Stimulated activated CD8-positive, alpha-beta memory T cell treated with anti-CD3 and anti-CD28 coated beads, Interleukin-12 subunit alpha, Interleukin-12 subunit beta, amount 100 ng/mL, for 24 hours (primary cell): Measurements from ENCODE around the gene ZNF223.
A peak's percentile ranks its signal among the peaks of the same experiment; 100 is the strongest.

Experiments used
- DNase-seq: peaks from one replicate; pipeline ENCODE4 v3.0.0-alpha.2; 2020; ENCODE audit errors: extremely low read depth

Gene ZNF223

DNA sequence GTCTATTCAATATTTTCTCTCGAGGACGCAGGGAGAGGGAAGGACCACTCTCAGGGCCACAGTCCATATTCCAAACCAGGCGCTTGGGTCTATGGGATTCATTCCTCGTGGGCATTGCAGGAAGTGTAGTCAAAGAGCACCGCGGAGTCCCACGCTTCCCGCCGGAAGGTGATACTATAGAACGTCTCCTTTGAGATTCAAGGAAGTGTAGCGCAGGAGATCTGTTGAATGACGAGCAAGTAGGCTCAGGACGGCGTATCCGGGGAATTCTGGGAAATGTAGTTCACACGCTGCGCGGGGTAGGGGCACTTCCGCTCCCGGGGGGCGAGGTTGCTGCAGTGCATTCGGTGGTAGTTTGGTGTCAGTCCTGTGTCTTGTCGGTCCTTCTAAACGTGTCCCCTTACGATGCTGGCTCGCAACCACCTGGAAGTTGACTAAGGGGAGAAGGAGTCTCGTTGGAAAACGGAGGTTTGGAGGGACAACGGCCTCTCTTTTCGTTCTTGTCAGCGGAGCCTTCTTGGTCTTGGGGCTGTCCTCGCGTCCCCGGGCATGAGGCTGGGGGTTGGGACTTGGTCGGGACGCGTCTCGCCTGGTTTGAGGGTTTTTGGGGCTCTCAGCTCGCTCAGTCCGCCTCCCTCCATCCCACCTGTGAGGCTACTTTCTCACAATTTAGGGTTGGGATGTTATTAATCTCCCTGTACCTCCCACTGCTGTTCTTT lies 20.1 kb downstream of the ZNF223 start, which contains the start of gene ZNF284:
Gene ZNF284 (plus strand): TSS at position 336 of the 719 bp plus-strand sequence. CDS start 4,231 bp downstream, outside the sequence.
- peak; percentile 54 for DNase-seq

DNA sequence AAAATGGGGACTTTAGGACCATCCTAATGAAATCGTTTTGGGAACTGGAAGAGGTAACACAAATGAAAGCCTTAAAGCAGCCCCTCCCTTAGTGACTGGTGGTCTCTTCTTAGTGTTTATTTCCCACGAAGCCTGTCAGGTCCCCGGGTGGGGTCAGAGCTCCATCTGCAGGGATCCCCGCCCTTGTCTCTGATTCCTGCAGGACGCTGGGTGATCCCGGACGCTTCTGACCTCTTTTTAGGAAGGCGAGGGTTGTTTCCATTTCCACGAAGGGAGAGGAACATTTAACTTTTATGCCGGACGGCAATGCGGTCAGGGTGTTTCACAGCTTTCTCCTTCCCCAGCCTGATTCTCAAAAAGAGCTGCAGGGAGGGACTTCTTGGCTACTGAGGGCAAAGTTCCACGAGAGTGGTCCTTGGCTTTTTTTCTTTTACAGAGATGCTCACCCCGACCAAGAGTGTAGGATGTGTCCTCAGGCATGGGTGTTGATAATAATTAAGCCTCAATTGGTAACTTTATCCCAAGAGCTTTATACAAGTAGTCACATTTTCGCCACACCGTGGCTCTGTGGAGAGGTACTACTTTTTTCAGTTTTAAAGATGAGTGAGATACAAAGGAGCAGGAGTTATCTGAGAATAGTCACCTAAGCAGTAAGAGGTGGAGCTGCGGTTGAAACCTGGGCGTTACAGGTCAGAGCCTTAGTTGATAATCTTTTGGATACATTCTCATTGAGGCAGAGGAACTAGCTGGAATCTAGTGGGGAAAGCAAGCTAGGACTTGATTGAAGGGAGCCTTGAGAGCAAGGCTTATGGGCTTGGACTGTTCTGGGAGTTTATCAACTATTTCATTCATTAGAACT lies 20.9 kb downstream of the ZNF223 start:
- no peak for DNase-seq

DNA sequence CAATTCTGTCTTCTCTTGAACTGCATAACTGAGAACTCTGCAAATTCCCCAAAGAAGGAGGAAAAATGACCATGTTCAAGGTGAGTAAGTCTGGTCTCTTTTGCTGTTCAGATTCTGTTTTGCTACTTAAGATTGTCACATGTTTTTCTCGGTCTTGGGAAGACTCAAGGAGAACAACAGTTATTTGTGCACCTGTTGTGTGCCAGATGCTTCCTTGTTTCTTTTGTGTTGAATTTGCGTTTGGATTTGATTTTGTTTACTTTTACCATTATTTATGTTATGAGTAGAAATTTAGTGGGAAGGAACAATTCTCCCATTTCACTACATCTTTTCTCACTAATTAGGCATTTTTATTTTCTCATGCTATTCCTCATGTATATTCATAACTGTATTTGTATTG lies 24.5 kb downstream of the ZNF223 start:
- DNase-seq: no peak

DNA sequence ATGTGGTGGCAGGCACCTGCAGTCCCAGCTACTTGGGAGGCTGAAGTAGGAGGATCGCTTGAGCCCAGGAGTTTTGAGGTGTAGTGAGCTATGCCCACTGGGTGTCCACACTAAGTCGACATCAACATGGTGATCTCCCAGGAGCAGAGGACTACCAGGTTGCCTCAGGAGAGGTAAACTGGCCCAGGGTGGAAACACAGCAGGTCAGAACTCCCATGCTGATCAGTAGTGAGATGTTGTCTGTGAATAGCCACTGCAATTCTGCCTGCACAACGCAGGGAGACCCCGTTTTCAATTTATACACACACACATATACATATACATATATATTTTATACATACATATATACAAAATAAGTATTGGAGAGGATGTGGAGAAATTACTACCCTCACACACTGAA lies 40.3 kb downstream of the ZNF223 start:
- no peak for DNase-seq

DNA sequence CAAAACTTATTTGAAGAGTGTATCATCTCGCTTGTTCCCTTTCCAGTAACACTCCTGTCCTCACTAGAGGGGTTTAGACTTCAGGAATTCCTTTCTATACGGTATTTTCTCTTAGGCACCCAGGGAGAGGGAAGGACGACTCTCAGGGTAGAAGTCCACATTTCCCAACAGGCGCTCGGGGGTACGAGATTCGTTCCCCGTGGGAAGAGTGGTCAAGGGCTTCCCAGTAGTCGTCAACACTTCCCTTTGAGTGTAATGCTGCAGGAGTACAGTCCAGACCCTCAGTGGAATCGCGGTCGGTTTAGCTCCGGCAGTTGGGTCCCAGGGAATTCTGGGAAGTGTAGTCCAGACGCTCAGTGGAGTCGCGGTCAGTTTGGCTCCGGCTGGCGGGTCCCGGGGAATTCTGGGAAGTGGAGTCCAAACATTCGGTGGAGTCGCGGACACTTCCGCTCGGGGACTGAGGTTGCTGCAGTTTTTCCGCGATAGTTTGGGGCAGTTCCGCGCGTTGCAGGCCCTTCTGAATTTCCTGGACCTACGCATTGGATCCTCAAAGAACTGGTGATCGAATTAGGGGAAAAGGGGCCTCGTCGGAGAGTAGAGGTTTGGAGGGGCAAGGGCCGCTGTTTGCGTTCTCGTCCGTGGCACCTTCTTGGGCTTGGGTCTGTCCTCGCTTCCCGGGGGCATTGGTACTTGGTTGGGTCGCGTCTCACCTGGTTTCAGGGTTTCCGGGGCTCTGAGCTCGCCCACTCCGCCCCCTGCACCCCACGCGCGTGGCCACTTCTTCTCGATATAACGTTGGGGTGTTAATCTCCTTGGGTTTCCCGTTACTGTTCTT lies 42.3 kb downstream of the ZNF223 start, which contains the start of gene ZNF224:
Gene ZNF224 (plus strand): TSS at position 431 of the 835 bp plus-strand sequence. CDS start 3,513 bp downstream, outside the sequence.
- peak; percentile 71 for DNase-seq

DNA sequence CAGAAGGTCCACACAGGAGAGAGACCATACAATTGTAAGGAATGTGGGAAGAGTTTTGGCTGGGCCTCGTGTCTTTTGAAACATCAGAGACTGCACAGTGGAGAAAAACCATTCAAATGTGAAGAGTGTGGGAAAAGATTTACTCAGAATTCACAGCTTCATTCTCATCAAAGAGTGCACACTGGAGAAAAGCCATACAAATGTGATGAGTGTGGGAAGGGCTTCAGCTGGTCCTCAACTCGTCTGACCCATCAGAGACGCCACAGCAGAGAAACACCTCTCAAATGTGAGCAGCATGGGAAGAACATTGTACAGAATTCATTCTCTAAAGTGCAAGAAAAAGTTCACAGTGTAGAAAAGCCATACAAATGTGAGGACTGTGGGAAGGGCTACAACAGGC lies 55.9 kb downstream of the ZNF223 start:
- no peak for DNase-seq

DNA sequence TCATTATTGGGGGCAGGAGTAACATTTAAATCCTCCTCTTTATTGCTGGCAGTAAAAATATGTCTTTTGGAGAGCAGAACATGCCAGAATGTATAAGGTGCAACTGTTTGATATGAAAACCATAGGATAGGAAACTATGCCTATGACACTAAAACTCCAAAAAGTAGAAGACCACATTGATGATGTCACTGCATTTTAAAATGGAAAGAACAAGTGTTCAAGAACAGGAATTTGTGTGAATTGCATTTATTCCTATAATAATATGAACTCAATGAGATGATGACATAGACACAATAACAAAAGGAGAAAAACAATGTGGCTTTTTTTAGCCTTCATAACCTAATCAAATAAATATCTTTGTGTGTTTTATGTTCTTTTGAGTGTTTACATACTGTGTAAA lies 57.6 kb downstream of the ZNF223 start:
- no peak for DNase-seq

DNA sequence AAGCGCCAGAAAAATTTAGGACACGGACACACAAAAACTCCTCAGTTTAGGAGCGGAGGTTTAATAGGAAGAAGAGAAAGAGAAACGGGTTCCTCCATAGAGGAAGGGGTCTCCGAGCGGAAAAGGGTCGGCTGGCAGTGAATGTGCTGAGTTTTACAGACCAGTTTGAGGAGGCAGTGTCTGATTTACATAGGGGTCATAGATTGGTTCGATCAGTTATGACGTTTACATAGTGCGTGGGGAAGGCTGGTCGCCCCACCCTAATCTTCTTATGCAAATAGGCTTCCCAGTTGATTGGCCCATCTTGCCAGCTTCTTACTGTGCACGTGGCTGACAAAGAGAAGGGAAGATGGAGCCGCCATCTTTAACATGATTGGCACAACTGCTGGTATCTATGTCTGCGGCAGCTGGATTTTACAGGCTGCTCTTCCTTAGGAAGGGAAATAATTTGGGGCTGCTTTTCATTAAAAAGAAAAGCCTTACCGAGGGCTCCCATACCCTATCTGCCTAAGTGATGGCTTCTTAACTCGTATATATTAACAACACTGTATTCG lies 60.2 kb downstream of the ZNF223 start:
- no peak for DNase-seq

DNA sequence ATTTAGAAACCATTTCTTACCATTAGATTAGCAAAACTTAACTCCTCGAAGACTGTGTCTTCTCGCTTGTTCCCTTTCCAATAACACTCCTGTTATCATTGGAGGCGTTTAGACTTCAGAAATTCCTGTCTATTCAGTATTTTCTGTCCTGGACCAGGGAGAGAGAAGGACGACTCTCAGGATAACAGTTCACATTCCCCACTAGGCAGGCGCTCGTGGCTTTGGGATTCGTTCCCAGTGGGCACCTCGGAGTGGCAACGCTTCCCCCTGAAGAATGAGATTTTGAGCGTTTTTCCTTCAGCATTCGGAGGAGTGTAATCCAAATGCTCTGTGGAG lies 60.9 kb downstream of the ZNF223 start:
- no peak for DNase-seq

DNA sequence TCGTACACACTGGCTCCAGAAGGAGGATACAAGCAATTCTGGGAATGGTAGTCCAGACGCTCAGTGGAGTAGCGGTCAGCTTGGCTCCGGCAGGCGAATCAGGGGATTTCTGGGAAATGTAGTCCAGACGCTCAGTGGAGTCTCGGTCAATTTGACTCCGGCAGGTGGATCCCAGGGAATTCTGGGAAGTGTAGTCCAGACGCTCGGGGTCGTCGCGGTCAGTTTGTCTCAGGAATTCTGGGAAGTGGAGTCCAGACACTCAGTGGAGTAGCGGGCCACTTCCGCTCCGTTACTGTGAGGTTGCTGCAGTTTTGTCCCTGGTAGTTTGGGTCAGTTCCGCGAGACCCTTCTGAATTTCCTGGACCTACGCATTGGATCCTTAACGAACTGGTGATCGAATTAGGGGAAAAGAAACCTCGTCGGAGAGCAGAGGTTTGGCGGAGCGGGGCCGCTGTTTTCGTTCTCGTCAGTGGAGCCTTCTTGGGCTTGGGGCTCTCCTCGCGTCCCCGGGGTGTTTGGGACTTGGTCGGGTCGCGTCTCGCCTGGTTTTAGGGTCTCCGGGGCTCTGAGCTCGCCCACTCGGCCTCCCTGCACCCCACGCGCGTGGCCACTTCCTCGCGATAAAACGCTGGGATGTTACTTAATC lies 61.4 kb downstream of the ZNF223 start, which contains the start of gene ZNF225:
Gene ZNF225 (plus strand): TSS at position 262 of the 646 bp plus-strand sequence. CDS start 2,429 bp downstream, outside the sequence.
- DNase-seq: peak; percentile 71

DNA sequence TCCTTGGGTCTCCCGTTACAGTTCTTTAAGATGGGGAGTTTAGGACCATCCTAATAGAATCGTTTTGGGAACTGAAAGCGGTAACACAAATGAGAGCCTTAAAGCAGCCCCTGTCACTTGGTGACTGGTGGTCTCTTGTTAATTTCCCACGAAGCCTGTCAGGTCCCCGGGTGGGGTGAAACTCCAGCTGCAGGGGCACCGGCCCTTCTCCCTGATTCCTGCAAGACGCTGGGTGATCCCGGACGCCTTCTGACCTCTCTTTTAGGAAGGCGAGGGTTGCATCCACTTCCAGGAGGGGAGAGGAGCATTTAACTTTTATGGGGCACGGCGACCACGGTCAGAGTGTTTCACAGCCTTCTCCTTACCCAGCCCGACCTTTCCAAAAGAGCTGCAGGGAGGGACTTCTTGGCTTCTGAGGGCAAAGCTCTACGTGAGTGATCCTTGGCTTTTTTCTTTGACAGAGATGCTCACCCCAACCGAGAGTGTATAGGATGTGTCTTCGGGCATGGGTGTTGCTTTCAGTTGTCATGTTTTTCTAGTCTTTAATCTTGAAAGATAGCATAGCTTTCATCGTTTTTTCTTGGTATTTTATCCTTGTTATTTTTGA lies 62.1 kb downstream of the ZNF223 start:
- no peak for DNase-seq
